WTC11 (cell line): ENCODE results near the gene TIGD3.

Experiments
- JUN ChIP-seq: sonication (generic); formaldehyde crosslinking; IDR thresholded peaks from 2 replicates; pipeline ENCODE4 v1.8.0; 2023; ENCODE audit warnings: mild to moderate bottlenecking, missing genetic modification reagents
- ZNF317 ChIP-seq: sonication (generic); formaldehyde crosslinking; IDR thresholded peaks from 2 replicates; pipeline ENCODE4 v1.8.1; 2023; ENCODE audit warnings: low read depth, mild to moderate bottlenecking, moderate library complexity, missing genetic modification reagents, borderline replicate concordance
- TF ChIP-seq, protein P1 (sequence below): fragments of 200-600 bp; IDR thresholded peaks from 2 replicates; pipeline ENCODE4 v1.8.0; 2022; ENCODE audit warnings: antibody characterized with exemption
- TF ChIP-seq, protein P2 (sequence below): sonication (generic); formaldehyde crosslinking; IDR thresholded peaks from 2 replicates; pipeline ENCODE4 v1.8.1; 2023; ENCODE audit warnings: mild to moderate bottlenecking, missing genetic modification reagents
- TF ChIP-seq, protein P3 (sequence below): fragments of 250-450 bp; sonication (Bioruptor Pico); IDR thresholded peaks from 2 replicates; pipeline ENCODE4 v2.1.2; 2022; ENCODE audit warnings: mild to moderate bottlenecking, moderate library complexity
- TF ChIP-seq, protein P4 (sequence below): sonication (generic); formaldehyde crosslinking; IDR thresholded peaks from 2 replicates; pipeline ENCODE4 v1.8.1; 2023; ENCODE audit warnings: mild to moderate bottlenecking, moderate library complexity, missing genetic modification reagents
- TF ChIP-seq, protein P5 (sequence below): sonication (generic); formaldehyde crosslinking; IDR thresholded peaks from 2 replicates; pipeline ENCODE4 v1.8.1; 2023; ENCODE audit warnings: mild to moderate bottlenecking, missing genetic modification reagents, moderate library complexity

DNA sequence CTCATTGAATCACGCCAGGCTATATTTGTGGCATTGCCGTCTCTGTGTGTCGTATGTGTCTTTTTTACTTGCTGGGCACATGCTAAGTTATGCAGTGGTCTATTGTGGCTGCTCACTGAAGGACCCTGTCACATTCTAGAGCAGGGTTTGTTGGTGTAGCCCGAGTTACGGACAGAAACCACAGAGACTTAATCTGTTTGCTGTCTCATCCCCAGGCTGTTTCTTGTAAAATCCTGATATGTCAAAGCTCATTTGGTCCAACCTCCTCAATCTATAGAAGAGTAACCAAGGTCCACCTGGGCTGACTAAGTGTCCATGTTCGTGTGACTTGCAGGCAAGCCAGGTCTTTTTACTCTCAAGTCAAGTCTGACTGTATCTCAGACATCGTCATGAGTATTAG is 15.9 kb upstream of the TIGD3 start:
- no peak for TF ChIP-seq ZNF317 (CRISPR knock-in tag)
- TF ChIP-seq, protein P1, sequence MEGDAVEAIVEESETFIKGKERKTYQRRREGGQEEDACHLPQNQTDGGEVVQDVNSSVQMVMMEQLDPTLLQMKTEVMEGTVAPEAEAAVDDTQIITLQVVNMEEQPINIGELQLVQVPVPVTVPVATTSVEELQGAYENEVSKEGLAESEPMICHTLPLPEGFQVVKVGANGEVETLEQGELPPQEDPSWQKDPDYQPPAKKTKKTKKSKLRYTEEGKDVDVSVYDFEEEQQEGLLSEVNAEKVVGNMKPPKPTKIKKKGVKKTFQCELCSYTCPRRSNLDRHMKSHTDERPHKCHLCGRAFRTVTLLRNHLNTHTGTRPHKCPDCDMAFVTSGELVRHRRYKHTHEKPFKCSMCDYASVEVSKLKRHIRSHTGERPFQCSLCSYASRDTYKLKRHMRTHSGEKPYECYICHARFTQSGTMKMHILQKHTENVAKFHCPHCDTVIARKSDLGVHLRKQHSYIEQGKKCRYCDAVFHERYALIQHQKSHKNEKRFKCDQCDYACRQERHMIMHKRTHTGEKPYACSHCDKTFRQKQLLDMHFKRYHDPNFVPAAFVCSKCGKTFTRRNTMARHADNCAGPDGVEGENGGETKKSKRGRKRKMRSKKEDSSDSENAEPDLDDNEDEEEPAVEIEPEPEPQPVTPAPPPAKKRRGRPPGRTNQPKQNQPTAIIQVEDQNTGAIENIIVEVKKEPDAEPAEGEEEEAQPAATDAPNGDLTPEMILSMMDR = no peak
- TF ChIP-seq, protein P2, sequence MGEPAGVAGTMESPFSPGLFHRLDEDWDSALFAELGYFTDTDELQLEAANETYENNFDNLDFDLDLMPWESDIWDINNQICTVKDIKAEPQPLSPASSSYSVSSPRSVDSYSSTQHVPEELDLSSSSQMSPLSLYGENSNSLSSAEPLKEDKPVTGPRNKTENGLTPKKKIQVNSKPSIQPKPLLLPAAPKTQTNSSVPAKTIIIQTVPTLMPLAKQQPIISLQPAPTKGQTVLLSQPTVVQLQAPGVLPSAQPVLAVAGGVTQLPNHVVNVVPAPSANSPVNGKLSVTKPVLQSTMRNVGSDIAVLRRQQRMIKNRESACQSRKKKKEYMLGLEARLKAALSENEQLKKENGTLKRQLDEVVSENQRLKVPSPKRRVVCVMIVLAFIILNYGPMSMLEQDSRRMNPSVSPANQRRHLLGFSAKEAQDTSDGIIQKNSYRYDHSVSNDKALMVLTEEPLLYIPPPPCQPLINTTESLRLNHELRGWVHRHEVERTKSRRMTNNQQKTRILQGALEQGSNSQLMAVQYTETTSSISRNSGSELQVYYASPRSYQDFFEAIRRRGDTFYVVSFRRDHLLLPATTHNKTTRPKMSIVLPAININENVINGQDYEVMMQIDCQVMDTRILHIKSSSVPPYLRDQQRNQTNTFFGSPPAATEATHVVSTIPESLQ (CRISPR knock-in tag) = no peak
- TF ChIP-seq, protein P3, sequence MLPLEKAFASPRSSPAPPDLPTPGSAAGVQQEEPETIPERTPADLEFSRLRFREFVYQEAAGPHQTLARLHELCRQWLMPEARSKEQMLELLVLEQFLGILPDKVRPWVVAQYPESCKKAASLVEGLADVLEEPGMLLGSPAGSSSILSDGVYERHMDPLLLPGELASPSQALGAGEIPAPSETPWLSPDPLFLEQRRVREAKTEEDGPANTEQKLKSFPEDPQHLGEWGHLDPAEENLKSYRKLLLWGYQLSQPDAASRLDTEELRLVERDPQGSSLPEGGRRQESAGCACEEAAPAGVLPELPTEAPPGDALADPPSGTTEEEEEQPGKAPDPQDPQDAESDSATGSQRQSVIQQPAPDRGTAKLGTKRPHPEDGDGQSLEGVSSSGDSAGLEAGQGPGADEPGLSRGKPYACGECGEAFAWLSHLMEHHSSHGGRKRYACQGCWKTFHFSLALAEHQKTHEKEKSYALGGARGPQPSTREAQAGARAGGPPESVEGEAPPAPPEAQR = no peak
- TF ChIP-seq, protein P4, sequence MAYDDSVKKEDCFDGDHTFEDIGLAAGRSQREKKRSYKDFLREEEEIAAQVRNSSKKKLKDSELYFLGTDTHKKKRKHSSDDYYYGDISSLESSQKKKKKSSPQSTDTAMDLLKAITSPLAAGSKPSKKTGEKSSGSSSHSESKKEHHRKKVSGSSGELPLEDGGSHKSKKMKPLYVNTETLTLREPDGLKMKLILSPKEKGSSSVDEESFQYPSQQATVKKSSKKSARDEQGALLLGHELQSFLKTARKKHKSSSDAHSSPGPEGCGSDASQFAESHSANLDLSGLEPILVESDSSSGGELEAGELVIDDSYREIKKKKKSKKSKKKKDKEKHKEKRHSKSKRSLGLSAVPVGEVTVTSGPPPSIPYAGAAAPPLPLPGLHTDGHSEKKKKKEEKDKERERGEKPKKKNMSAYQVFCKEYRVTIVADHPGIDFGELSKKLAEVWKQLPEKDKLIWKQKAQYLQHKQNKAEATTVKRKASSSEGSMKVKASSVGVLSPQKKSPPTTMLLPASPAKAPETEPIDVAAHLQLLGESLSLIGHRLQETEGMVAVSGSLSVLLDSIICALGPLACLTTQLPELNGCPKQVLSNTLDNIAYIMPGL (CRISPR knock-in tag) = no peak
- no peak for TF ChIP-seq JUN (CRISPR knock-in tag)
- TF ChIP-seq, protein P5, sequence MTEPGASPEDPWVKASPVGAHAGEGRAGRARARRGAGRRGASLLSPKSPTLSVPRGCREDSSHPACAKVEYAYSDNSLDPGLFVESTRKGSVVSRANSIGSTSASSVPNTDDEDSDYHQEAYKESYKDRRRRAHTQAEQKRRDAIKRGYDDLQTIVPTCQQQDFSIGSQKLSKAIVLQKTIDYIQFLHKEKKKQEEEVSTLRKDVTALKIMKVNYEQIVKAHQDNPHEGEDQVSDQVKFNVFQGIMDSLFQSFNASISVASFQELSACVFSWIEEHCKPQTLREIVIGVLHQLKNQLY (CRISPR knock-in tag) = no peak
